Thoracic aorta (tissue), 2 donors: ENCODE results near the gene FOSL1. TPM values are rescaled to one million over a fixed set of nuclear protein-coding genes. Genes with fewer than 3 reads are reported as not detected.

Experiments
- ATAC-seq: fragments of 150-250 bp; one replicate; pipeline ENCODE4 v1.8.0; 2017; ENCODE audit warnings: low read depth; ENCODE audit not compliant: insufficient number of reproducible peaks, low FRiP score
- DNase-seq: peaks from one replicate; pipeline ENCODE4 v3.0.0-alpha.2; 2020; ENCODE audit warnings: low spot score
- H3K27ac ChIP-seq, 2 donors: fragments of 200-600 bp; sonication (generic); 1 replicate in 1 of 2; 2 replicates in 1 of 2; pipeline ENCODE4 v1.5.1; 2016; ENCODE audit warnings: mild to moderate bottlenecking in 2 of 2, moderate library complexity in 2 of 2
- H3K27me3 ChIP-seq: fragments of 200-600 bp; sonication (generic); replicated peaks from 2 replicates; pipeline ENCODE4 v1.6.0; 2016; ENCODE audit warnings: mild to moderate bottlenecking; ENCODE audit not compliant: insufficient read depth
- H3K36me3 ChIP-seq: fragments of 200-600 bp; sonication (generic); one replicate; pipeline ENCODE4 v1.5.1; 2016
- H3K4me1 ChIP-seq, 2 donors: fragments of 200-600 bp; sonication (generic); 1 replicate in 1 of 2; 2 replicates in 1 of 2; pipeline versions ENCODE4 v1.5.1 to v1.6.0; 2016; ENCODE audit warnings: low read depth in 2 of 2, mild to moderate bottlenecking in 1 of 2; ENCODE audit not compliant: control insufficient read depth in 1 of 2
- H3K4me3 ChIP-seq: fragments of 200-600 bp; sonication (generic); 2 replicates; pipeline ENCODE4 v1.5.1; 2016; ENCODE audit warnings: mild to moderate bottlenecking
- H3K9me3 ChIP-seq: fragments of 200-600 bp; sonication (generic); 2 replicates; pipeline ENCODE4 v1.5.1; 2016
- CTCF ChIP-seq: fragments of 200-600 bp; sonication (generic); IDR thresholded peaks from one replicate; pipeline ENCODE4 v1.5.1; 2019; ENCODE audit warnings: antibody characterized with exemption
- total RNA-seq, 2 donors: library from RNA; depleted of rRNA; stranded (reverse); fragments of >200 nt; gene quantifications; one replicate each; pipeline versions ENCODE4 v1.1.0 to v1.2.3, GENCODE V29; 2016

FOSL1 gene
- total RNA-seq, 2 donors from 2014 or later = 25.6 to 143 TPM

GRCh38 chr11:65897020-65897471, 3.1 kb downstream of the FOSL1 start:
- no peak for ATAC-seq
- peak overlapping the region in 1 of 2 donors; percentile 48 for H3K27ac ChIP-seq
- peaks cover 16 to 48% of the 10 kb centered on the region in 2 donors for H3K4me1 ChIP-seq

GRCh38 chr11:65896034-65896999, 3.9 kb downstream of the FOSL1 start:
- Histone ChIP-seq H3K9me3 (no peaks in the 10 kb centered on the region), H3K27ac (peak overlapping the region in 1 of 2 donors; percentile 48), H3K27me3 (no peaks in the 10 kb centered on the region), H3K4me1 (peaks cover 19 to 55% of the 10 kb centered on the region in 2 donors), H3K36me3 (no peaks in the 10 kb centered on the region), H3K4me3 (no peak overlapping the region)
- no peak for TF ChIP-seq CTCF
- no peak for DNase-seq
- ATAC-seq = no peak

More at GRCh38 chr11:65897020-65897471, 3.1 kb downstream of the FOSL1 start:
- Histone ChIP-seq H3K27me3 (no peaks in the 10 kb centered on the region), H3K4me3 (no peak overlapping the region), H3K9me3 (no peaks in the 10 kb centered on the region), H3K36me3 (no peaks in the 10 kb centered on the region)
- TF ChIP-seq CTCF = no peak
- no peak for DNase-seq

GRCh38 chr11:65895482-65895981, 4.7 kb downstream of the FOSL1 start:
- Histone ChIP-seq H3K36me3 (no peaks in the 10 kb centered on the region), H3K4me1 (peaks cover 19 to 58% of the 10 kb centered on the region in 2 donors), H3K27ac (no peak overlapping the region), H3K4me3 (no peak overlapping the region), H3K9me3 (no peaks in the 10 kb centered on the region), H3K27me3 (no peaks in the 10 kb centered on the region)
- TF ChIP-seq CTCF = no peak
- no peak for DNase-seq
- ATAC-seq = no peak

- H3K4me1 ChIP-seq = peaks cover 14 to 58% of the 10 kb centered on the region in 2 donors
- DNase-seq (no peak), ATAC-seq (no peak)
- peak overlapping the region; percentile 93 to 100 for H3K27ac ChIP-seq
- H3K27me3 ChIP-seq = no peaks in the 10 kb centered on the region
- no peak for TF ChIP-seq CTCF
- no peaks in the 10 kb centered on the region for H3K36me3 ChIP-seq
- no peaks in the 10 kb centered on the region for H3K9me3 ChIP-seq
- H3K4me3 ChIP-seq = peak overlapping the region; percentile 76
Observed at GRCh38 chr11:65894034-65894591, 6.1 kb downstream of the FOSL1 start.
